Daoy (cell line): ENCODE results near the gene IER5L. TPM values are rescaled to one million over a fixed set of nuclear protein-coding genes. Genes with fewer than 3 reads are reported as not detected.

Source experiments
- DNase-seq: peaks from one replicate; pipeline ENCODE4 v3.0.0-alpha.2; 2015; ENCODE audit warnings: low read depth
- total RNA-seq: library from RNA; depleted of rRNA; stranded (reverse); fragments of >200 nt; shearing (Covaris generic); gene quantifications from 2 replicates; pipeline ENCODE4 v1.2.3, GENCODE V29; 2014; rRNA removed

The IER5L gene
- not detected in 2 replicates for total RNA-seq

DNA sequence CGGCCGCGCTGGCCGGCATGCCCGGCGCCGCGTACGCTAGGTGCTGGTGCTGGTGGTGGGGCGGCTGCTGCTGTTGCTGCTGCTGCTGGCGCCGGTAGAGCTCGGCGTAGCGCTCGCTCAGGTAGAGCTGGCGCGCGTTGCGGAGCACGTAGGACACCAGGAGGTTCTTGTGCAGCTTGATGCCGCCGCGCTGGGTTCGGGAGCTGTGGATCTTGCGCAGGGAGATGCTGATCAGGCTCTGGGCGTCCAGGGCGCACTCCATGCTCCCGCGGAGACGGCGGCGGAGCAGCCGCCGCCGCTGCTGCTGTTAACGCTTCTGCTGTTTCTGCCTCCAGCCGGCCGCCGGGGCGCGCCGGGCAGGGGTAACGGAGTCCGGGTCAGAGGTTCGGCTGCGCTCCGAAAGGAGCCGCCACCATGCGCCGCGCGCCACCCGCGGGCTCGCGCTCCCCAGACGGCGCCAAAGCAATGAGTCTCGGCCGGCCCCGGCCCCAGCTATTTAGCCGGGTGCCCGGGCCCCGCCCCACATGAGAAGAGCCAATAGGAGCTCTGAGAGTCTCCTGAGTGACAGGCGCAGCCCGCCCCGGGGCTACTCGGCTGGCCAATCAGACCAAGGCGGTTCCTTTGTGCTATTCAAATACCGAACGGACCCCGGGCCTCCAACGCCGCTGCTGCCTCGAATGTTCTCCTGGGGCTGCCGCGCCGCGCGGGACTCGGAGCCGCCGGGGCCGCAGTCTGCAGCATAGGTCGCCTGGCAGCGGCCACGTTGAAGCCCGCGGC is at the start of gene IER5L:
IER5L (minus strand) TSS at position 471 of the 777 bp plus-strand sequence; CDS start at position 262, 209 bp downstream.
- no peak for DNase-seq

DNA sequence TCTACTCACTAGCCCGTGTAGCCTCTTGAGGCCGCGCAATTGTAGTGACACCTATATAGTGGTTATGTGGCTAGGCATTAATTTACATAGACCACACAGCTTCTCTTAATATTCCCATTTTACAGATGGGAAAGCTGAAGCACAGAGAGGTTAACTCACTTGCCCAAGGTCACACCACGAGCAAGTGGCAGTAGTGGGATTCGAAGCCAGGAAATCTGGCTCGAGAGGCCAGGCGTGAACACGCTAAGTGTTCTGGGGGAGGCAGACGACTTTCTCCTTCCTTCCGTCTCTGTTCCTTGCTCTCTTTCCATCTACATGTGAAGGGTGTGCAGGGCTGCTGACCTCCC is 49.8 kb upstream of the IER5L start:
- no peak for DNase-seq

DNA sequence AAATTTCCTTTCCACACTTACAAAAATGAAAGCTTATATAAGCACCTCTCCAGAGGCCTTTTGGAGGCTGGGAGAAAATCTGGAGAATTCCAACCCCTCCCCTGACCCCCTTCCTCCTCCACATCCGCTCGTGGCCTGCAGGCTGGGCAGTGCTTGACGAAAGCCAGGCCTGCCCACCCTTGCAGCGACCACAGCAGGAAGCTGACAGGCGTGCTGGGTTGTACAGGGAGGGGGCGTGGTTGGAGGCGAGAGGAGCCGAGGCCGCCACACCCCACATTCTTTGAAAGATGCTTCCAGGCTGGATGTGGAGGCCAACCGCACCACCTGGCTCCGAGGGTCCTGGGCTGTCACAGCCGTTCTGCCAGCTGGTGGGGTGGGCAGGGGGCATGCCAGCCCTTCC is 47.8 kb upstream of the IER5L start:
- DNase-seq, result no peak

DNA sequence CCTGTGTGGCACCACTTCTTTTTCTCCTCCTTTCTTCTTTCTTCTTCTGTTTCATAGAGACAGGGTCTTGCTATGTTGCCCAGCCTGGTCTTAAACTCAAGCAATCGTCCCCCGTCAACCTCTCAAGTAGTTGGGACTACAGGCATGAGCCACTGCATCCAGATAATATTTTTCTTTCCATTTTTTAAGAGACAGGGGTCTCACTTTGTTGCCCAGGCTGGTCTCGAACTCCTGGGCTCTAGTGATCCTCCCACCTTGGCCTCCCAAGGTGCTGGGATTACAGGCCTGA is 47.4 kb upstream of the IER5L start:
- no peak for DNase-seq

DNA sequence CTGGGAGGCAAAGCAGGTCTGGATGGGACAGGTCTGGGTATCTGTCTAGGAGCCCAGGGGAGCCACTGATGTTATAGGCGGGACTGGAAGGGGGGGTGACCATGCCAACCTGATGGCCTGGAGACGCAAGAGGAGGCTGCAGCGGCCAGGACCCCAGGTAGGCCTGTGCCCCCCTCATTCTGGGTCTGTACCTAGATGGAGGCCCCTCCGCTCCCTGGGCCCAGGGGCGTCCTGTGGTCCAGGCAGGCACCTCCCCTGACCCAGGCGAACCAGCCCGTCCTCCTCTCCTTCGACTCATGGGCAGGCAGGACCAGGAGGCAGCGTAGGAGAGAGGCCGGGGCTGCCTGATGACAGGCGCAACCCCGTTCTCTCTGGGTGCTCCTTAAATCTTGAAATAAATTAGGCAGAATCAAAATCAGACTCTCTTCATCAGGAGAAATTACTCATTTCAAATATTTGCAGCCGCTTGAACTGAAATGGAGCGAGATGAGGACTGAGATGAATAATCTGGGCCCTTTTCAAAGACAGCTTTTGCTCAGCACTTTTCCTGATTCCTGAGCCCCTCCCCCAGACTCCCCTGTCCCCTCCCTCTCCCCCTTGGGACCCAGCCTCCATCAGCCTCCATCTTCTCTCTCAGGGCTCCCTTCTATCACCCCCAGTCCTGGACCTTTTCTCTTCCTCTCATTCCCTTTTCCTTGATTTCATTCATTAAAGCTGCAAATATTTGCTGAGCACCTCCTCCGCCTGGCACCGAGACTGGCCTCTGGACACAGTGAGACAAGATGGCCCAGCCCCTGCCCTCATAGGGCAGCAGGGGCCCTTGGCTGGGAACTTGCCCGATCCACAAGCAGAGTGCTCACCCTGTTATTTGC is 46.8 kb upstream of the IER5L start:
- no peak for DNase-seq

DNA sequence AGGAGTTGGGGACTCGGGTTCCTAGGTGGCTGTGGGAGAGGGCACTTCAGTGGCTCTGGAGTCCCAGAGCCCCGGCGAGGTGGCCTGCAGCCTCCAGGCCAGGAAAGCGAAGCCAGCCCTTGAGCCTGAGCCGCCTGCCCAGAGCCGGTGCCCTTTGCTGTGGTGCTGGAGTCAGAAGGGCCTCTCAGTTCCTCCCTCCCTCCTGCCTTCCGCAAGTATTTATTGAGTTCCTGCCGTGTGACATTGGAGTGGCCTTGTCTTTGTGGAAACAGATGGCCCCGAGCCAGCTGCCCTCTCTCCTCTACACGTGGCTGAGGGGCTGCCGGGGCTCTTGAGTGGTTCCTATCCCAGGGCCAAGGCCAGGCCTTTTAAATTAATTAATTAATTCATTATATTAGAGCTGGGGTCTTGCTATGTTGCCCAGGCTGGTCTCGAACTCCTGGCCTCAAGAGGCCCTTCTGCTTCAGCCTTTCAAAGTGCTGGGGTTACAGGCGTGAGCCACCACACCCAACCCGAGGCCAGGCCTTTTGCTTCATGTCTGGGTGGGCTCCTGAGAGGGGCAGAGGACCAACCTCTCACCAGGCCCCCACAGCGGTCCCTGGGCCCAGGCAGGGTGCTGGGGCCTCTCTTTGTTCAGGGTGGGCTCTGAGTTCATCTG is 45.6 kb upstream of the IER5L start:
- DNase-seq, result no peak

DNA sequence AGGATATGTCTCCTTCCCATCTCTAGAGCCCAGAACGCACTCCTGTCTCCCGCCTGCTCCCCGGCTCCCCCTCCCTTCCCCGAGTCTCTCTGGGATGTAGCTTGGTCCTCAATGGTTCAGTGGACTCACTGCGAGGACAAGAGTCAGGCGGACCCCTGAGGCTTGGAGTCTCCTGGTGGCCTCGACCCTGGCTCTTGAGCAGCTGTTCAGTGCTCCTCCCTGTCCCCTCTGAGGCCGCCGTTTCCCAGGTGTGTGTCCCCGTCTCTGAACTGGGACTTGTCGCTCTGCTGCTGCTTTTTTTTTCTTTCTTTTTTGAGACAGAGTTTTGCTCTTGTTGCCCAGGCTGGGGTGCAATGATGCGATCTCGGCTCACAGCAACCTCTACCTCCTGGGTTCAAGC is 44.8 kb upstream of the IER5L start:
- no peak for DNase-seq

DNA sequence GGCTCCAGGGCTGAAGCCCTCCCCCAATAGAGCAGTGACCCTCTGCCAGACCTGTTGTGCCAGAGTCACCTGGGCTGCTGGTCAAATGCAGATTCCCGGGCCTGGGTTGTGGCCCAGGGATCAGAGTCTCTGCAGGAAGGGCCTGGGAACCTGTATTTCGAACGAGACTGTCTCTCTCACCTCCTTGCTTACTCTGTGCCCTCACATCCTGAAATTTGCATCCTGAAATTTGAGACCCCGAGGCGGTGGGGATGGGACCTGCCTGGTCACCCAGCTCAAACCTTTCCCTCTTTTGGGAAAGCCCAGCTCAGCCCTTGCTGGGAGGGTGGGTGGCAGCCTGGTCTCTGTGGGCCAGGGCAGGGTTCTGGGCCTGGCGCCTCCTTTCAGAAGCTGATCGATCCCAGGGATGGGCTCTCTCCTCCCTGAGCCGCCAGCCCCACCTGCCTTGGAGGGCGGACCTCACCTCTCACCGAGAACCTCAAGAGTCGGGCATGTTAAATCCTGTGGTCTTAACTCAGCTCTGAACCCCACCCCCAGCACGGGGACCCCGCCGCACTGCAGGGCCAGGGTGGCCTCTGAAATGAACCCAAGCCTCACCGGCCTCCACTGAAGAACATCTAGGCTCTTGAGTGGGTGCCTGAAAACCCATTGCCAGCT is 44.0 kb upstream of the IER5L start:
- DNase-seq, result no peak

DNA sequence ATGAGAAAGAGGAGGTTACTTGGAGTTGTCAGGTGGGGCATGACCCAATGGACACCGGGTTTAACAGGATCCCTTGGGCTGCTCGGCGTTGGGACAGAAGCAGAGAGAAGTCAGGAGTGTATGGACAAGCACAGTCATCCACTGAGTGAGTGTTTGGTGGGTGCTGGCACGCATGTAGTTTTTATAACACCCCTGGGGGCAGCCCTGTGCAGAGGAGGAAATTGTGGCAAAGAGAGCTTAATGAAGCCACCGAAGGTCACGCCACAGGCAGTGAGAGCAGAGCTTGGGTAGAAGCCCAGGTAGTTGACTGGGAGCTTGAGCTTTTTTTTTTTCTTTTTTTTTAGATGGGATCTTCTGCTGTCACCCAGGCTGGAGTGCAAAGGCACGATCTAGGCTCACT is 43.2 kb upstream of the IER5L start:
- no peak for DNase-seq

DNA sequence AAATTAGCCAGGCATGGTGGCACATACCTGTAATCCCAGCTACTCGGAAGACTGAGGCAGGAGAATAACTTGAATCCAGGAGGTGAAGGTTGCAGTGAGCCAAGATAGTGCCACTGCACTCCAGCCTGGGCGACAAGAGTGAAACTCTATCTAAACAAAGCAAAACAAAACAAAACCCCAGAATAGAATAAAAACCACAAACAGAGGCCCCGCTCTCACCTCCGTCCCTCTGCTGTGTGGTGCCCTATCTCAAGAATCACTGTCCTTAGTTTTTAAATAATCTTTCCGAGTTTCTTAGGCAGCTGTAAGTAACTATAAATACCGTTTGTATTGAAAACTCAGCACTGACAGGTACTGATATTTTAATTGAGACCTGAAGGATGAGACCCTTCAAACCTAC is 42.7 kb upstream of the IER5L start:
- DNase-seq, result no peak

- no peak for DNase-seq
Measured at GRCh38 chr9:129218918-129219317, 40.9 kb upstream of the IER5L start.

DNA sequence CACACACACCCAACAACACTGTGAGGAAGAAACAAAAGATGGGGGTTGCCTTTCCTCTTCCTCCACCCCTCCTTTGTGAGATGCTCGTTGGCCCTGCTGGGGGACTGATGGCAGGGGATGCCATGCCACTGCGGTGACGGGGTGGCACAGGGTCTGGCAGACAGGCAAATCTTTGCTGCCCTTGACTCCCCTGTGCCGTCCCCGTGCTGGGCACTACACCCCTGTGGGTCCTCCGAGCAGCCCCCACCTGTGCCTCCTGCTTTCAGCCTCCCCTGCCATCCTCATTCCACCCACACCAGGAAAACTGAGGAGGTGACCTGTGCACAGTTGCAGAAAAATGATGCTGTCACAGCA is 40.2 kb upstream of the IER5L start:
- no peak for DNase-seq

DNA sequence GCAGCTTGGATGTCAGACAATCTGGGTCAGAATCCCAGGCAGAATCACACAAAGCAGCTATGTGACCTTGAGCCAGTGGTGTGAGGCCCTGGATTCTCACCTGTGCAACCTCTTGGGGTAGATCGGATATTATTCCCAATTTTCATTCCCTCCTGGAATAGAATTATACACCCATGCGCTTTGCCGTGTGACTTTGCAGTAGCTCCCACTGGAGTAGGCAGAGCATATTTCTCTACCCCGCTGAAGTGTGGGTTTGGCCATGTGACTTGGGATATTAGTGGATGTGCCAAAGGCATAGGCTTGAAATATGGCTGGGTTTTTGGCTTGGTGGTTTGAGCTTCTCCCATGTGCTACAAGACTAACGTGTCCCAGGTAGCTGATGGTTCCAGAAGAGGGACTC is 35.5 kb upstream of the IER5L start:
- no peak for DNase-seq

DNA sequence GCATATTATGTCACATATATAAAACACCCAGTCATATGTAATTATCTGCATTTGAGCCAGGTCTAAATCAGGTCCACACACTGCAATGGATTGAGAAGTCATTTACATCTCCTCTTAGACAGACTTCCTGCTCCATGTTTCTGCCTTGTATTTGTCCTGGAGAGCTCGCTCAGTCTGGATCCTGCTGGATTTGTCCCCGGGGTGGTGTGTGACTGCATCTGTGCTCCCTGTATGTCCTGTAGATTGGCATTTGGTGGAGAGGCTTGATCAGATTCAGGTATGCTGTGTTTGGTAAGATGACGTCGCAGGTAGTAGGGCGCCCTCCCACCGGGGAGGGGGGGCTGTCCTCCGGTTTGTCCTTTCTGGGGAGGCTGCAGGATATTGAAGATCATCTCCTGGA is 33.6 kb upstream of the IER5L start:
- DNase-seq, result no peak

DNA sequence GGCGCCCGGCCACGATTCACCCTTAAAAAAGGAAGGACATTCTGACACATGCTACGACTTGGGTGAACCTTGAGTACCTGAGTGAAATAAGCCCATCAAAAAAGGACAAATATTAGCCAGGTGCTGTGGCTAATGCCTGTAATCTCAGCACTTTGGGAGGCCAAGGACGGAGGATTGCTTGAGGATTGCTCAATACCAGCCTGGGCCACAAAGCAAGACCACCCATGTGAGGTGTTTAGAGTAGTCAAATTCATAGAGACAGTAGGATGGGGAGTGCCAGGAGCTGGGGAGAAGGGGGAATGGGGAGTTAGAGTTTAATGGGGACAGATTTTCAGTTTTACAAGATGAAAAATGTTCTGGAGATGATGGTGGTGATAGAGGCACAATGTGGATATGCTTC is 32.1 kb upstream of the IER5L start:
- no peak for DNase-seq

- DNase-seq, result no peak
Measured at GRCh38 chr9:129209580-129209979, 31.5 kb upstream of the IER5L start.

DNA sequence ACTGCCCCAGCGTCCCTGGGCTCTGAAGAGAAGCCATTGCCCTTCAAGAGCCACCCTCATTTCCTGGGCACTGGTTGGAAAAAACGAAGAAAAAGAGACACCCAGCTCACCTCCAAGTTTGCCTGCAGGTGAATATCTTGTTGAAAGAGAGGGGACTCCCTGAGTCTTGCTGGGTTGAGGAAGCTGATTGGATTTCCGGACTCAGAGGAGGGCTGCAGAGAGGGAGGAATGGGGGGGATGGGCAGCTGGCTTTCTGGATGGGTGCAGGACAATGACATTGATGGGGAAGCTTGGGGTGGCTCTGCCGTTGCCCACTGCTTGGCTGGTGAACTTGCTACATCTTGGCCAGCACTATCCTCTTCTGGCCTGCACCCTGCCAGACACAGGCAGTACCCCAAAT is 31.0 kb upstream of the IER5L start:
- DNase-seq, result no peak

- DNase-seq, result no peak
Measured at GRCh38 chr9:129208207-129209032, 30.4 kb upstream of the IER5L start.

DNA sequence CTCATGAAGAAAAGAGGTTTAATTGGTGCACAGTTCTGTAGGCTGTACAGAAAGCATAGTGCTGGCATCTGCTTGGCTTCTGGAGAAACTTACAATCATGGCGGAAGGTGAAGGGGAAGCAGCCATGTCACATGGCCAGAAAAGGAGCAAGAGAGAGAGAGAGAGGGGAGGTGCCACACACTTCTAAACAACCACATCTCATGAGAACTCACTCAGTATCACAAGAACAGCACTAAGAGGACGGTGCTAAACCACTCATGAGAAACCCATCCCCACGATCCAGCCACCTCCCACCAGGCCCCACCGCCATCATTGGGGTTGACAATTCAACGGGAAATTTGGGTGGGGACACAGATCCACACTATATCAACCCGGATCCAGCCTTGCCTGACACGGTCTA is 28.8 kb upstream of the IER5L start:
- no peak for DNase-seq

DNA sequence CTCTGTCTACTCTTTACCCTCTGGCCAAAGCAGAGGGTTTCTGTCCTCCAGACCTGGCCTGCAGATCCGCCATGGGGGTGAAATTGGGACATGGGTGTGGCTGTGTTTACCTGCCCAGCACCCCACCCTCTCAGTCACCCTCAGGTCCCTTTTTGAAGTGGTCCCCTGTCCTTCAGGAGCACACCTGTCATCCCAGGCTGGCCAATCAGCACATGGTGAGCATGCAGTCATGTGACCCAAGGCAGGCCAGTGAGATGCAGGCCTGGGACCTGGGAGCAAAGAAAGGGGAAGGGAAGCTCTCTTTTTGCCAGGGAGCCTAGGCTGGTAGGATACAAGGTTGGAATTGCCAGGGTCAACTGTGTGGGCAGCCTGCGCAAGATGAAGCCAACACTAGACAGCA is 28.3 kb upstream of the IER5L start:
- DNase-seq, result no peak

DNA sequence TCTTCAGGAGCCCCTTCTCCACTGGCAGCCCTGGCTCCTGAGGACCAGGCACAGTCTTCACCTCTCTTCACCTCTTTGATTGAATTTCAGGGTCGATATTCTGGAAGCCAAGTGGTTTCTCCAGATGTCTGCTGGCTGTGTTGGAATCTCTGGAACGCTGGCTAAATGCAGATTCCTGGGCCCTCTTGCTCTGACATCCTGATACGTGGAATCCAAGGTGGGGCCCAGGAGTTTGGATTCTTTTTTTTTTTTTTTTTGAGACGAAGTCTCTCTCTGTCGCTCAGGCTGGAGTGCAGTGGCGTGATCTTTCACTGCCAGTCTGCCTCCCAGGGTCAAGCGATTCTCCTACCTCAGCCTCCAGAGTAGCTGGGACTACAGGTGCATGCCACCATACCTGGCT is 26.8 kb upstream of the IER5L start:
- no peak for DNase-seq

DNA sequence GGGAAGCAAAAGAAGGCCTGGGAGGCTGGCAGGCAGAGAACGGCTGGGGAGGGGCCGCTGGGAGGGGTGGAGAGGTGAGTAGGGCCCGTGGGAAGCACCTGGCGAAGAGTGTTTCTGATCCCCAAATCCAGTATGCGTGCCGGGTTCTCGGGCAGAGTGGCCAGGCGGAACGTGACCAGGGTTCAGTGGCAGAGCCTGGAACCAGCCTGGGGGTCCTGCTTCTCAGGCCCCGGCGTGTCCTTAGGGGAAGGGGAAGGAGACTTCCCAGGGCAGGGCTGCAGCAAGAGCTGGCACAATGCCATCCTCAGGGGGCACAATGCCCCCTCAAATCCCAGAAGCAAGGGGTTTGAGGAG is 25.5 kb upstream of the IER5L start:
- no peak for DNase-seq
